Colon (tissue), 2 donors: ENCODE results near the gene ATP2B2.

Source experiments
- FAIRE-seq: peaks from 2 replicates; lab custom pipeline; 2012; peaks lifted over from hg19 to GRCh38; lab: Jason Lieb, UNC
- donor health status: control.
- donor health status: control.

ATP2B2 gene

DNA sequence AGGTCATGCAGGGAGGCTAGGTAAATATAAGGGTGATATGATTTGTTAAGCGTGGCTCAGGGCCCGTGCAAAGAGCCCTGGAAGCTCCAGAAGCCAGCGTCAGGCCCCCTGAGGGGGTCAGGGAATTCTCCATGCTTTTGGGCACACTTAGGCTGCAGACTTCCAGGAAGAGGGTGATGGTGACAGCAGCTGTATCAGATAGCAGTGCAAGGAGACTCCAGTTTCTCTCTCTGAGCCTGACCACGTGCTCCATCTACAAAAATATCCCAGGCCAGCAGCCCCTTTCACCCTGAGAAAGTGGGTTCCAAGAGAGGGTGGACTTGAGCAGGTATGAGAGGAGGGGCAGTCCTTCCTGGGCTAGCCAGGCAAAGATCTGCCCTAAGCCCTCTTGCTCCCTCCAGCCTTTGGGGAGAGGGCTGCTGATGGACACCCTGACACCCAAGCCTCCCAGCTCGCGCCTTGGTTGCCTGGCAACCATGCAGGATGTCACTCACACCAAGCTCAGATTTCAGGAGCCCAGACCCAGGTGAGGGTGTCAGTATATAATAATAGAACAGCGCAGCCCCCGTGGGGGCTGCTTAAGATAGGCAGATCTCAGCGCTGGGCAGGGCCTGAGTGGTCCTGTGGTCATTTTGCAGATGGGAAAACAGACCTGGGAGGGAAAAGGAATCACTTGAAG is 35.8 kb downstream of the ATP2B2 start:
- no peak for FAIRE-seq

DNA sequence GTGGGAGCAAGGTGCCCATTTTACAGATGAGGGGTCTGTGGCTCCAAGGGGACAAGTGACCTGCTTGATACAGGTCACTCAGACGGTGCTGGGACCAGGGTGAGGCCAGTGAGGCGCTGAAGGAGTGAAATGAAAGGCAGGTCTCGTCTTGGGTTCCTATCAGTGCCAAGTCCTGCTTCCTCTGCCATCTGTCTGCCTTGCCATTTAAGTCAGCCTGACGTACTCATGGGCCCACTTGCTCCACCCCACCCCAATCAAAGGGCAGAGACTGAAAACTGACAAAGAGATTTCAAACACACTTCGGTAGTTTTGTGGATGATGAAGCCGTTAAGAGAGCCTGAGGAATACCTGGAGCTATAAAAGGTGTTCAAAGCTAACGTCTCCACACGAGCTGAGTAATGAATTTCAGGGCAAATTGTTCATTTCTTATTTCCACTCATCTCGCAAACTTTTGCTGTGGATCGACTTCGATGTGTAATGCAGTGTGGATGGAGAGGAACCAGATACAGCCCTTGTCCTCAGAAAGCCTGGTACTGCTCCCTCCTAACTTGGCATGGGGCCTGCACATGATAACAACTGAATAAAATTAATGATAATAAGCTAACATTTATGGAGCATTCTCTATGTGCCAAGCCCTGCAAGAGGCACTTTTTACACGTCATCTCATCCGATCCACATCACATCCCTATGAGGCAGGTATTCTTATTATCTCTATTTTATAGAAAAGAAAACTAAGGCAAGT is 36.6 kb downstream of the ATP2B2 start:
- no peak for FAIRE-seq

DNA sequence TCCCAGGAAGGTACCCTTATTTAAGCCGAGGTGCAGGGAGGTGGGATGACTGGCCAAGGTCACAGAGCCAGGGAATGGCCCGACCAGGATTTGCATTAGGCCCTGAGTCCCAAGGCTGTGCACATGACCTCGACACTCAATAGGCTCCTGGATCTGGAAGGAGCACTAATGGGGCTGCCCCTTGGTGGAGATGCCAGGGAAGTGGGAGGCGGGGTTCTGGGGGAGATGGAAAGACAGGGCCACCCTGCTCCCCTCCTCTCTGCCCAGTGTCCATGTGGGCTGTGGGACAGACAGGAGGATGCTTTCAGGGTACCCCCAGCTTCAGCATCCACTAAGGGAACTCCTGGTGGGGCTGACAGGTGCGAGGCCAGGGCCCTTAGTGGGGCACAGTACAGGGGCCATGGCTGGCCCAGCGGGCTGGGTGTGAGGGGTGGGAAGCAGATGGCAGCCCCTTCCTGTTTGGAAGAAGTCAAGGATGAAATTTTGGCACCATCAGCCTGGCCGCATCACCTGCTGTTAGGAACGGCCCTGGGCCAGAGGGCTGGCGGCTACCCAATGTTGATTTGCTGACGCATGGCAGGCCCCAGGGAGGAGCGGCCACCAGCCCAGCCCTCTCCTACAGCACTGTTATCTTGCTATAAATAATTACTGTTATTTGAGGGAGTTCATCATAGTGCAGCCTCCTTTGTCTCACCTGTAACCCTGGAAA is 37.3 kb downstream of the ATP2B2 start:
- FAIRE-seq: no peak

DNA sequence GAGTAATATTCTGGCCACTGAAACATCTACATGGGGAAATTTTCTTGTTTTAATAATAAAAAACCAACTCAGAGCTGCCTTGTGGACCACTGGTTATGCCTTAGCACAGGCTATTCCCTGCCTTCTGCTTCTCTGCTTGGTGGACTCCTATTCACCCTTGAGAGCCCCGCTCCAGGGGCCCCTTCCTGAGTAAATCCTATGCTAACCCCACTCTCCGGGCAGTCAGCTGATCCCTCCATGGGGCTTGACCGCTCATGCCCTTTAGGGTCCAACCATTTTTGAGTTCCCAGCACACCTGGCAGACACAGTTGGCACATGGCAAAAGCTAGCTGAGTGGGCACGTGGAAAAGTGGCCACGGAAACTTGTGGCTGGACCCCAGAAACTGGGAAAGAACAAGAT is 38.2 kb downstream of the ATP2B2 start:
- no peak for FAIRE-seq

DNA sequence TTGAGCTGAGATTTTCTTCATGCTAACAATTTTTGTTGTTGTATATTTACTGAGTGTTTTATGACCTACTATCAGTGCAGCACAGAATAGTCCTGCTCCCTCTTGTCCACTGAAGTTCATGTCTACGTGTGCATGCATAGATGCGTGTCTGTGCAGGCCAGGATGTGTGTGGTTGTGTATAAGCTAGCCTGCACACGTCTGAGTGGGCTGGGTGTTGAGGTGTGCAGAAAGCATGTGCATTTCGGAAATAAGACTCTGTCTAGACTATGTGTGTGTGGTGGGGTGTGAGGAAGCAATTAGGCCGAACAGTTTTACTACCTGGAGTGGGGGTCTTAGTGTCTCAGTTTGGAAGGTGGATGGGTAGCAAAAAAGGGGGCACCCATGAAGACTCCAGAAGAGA is 39.2 kb downstream of the ATP2B2 start:
- no peak for FAIRE-seq

DNA sequence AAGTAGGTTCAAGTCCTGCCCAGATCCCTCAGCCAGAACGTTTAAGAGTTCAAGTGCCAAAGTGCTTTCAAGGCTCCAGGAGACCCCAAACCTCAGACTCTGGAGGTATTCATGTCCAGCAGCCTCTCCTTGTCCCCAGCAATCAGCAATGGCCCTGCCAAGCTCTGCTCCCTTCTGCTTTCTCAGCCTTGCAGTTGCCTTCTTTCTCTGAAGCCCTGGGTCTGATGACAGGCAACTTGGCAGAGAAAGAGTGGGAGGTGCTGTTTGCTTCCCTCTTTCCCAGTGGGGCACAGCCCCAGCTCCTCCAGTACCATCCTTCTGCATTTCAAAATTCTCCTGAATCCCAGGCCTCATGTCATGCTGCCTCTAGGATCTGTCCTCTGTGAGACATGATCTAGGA is 40.2 kb downstream of the ATP2B2 start:
- no peak for FAIRE-seq

DNA sequence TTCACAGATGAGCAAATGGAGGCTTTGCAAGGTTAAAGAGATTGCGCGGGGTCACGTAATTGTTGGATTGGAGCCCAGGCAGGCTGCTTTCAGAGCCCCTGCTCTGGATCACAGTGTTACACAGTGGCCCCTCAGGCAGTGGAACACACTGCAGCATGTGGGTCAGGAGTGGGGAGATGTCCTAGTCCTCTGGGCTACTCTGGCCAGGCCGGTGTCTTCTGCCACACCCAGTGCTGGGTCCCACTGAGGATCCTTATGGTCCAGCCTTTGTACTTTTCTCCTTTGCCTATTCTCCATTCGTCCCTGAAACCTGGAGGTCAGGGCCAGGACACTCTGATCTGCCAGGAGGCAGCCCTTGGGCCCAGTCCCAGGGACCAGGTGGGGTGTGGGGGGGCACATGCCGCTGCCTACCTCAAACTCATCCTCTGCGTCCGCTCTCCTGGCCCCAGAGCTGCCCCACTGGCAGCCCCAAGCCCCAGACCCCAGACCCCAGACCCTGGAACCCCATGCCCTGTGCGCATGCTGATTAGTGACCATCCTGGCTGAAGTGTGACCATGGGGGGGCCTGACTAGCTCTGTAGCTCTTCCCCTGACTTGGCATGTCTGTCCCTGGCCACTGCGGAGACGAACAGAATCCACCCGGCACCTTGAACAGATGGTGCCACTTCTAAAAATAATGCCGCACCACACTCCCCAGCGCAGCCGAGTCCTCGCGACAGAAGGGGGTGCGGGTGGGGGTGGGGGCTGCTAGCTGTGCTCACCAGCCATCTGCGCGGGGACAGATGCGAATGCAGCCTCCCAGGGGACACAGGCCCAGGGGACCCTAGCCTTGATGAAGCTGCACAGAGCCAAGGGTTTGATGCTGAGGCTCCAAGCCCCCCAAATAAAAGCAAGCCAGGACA is 41.6 kb downstream of the ATP2B2 start:
- no peak for FAIRE-seq

DNA sequence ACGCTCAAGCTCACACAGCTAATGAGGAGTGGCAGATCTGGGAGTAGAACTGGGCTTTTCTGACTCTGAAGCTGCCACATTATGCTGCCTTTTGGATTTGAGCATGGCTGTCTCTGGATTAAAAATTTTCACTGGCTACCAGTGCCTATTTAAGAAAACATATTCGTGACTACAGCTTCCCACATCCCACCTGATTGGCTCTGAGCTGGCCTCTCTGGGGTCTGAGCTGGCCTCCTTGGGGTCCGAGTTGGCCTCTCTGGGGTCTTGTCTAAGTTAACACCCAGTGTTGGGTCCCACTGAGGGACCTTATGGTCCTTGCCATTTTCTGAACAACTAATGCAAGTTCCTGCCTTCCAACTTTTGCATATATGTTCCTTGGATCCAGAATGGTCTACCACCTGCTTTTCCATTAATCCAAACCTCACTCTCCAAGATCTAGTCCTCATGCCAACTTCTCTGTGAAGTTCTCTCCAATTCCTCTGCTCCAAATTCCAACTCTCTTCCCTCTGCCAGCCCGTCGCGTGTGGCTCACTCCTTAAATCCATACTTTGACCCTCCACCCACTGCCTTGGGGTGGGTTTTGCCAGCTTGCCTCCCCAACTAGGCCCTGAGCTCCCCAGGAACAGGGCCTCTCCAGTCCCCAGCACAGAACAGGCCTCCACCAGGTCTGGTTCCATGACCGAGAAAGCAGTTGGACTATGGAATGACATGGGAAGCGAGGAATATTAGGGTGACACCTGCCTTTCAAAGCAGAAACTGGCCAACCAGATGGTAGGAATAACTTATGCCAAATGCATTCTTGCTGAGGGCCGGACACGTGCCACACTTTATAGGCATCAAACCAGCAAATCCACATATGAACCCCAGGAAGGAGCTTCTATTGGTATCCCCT is 42.5 kb downstream of the ATP2B2 start:
- FAIRE-seq: no peak

DNA sequence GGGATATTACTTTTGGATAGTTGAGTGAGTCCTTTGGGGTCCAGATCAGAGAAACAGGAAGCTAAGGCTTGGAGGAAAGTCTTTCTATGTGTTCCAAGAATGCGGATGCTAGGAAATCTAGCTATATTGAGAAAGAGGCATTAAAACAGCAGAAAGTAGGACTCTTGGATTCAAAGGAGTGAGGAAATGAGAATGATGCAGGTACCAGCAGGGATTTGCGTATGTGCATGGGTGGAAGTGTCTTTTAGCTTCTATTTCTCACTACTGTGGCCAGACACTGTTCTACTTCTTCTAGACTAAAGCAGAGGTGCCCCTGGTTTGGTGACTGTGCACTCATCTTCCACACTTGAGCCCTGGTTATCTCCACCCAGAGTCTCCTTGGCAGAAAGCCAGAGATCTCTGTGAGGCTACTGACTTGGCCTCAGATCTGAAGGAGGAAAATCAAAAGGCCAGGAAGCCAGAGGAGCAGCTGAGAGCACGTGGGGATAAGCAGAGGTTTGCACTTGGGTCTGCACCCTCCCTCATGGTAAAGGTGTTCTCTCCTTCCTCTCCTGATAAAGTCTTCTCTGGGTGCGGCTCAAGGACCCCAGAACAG is 44.3 kb downstream of the ATP2B2 start:
- FAIRE-seq: no peak

DNA sequence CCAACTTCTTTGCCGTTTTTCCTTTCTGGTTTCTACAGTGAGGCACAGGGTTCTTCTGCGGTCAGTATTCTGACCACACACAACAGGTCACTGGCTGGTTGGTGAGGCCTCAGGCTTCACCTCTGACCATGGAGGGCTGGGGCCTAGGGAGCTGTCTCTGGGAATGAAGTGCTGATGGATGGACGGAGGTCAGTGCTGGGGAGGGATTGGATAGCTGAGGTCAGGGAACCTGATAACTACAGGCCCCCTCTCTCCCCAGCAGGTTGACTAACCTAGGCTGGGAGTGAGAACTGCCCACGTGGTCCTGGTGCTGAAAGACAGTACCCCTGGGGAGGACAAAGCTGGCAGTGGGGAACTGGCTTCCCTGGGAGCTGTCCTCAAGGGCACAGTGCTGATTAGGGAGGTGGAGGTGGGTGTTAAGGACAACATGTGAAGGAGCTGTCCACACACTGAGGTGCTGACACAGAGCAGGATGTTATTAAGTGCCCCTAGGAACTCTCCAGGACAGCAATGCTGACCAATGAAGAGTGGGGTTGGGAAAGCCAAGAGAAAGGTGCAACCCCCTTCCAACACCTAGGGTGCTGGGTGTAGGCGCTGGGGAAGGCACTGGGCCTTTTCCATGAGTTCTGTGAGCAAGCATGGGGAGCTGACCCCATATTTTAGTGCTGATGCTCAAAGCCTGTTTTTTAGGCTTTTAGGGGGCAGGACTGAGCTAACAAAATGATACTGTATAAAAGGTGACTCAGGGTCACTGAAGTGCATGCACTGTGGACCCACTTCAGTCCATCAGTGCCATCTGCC is 45.2 kb downstream of the ATP2B2 start:
- FAIRE-seq: no peak

DNA sequence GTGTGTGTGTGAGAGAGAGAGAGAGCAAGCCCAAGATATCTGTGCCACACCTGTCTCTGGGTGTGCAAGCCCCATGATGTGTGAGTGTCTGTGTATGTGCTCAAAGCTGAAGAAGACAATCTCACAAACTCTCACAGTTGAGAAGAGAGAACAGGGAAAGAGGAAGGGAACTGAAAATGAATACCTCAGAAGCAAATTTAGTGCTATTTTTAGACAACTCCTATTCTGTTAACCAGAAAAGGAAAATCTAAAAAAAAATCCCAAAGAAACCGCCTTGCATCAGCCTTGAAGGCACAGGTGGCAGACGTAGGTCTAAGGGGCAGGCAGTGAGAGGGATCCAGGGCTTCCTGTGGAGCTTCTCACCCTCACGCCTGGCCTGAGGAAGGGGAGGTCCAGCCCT is 47.8 kb downstream of the ATP2B2 start:
- FAIRE-seq: no peak

DNA sequence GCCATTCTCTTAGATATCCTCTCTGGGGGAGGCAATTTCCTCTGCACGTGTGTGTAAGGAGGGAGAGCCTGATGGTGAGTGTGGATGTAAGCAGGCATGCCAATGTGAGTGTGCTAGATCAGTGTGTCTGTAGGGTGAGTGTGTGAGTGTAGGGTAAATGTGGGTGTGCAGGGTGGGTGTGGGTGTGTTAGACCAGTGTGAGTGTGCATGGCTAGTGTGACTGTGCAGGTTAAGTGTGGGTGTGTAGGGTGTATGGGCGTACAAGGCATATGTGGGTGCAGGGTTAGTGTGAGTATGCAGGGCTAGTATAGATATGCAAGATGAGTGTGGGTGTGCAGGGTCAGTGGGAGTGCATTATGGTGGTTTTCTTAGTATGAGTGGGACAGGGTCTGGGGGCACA is 48.4 kb downstream of the ATP2B2 start:
- FAIRE-seq: no peak

DNA sequence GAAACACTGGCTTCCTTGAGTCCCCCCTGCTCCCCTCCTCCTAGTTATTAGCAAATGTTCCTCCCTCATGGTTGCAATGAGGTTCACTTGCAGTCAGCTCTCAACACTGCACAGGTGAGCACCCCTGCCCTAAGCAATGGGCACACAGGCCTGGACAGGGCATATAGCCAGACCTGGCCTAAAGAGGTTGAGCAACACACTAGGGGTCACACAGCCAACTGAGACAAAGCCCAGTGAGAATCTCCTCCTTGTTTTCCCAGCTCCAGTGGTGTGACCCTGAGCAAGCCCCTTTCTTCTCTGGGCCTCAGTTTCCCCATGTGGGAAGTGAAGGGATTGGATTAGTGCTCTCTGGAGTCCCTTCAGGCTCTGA is 49.9 kb downstream of the ATP2B2 start:
- no peak for FAIRE-seq

DNA sequence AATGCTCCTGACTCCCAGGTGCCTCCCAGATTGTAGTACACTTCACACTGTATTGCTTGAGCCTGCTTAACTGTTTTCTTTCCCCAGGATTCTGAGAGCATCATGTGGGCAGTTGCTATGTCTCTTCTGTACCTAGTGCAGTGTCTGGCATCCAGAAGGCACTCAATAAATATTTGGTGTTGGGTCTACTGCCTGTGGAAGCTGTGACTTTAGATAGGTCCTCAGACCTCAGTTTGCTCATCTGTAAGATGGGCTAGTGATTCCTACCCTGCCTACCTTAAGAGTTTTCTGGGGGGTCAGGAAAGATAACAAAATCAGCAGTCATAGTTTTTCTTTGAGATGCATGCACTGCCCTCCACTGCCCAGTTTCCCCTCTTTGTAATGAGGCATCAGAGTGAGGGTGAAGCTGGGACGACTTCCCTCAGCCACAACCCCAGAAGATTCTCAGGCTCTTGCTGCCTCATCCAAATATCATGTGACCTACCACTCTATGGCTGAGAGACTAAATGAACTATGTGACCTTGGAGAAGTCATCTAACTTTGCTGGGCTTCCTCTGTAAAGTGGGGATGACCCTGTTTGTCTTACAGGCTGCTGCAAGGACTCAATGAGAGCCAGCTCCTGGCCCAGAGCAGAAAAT is 50.4 kb downstream of the ATP2B2 start:
- FAIRE-seq: no peak

DNA sequence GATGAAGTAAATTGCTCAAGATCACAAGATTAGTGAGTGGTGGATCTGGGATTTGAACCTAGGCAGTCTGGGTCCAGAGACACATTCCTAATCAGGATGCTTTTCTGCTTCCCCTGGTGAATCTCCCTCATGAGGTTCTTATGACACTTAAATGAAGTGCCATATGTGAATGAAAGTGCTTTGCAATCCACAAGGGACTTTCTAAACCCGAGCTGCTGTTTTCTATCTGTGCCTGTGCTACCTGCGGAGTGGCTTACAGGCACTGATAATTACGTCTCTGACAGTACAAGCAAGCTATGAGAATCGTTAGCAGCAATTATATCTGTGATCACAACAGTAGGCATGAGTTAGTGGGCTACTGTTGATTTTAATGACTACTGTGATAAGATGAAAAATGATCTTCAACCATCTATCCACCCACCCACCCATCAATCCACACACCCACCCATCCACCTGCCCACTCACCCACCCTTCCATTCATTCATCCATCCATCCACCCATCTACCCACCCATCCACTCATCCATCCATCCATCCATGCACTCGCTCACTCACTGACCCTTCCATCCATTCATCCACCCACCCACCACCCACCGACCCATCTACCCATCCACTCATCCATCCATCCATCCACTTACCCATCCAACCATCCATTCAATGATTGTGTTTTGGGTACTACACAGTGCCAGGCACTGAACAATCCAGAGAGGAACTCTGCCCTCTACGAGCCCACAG is 51.8 kb downstream of the ATP2B2 start:
- FAIRE-seq: no peak

DNA sequence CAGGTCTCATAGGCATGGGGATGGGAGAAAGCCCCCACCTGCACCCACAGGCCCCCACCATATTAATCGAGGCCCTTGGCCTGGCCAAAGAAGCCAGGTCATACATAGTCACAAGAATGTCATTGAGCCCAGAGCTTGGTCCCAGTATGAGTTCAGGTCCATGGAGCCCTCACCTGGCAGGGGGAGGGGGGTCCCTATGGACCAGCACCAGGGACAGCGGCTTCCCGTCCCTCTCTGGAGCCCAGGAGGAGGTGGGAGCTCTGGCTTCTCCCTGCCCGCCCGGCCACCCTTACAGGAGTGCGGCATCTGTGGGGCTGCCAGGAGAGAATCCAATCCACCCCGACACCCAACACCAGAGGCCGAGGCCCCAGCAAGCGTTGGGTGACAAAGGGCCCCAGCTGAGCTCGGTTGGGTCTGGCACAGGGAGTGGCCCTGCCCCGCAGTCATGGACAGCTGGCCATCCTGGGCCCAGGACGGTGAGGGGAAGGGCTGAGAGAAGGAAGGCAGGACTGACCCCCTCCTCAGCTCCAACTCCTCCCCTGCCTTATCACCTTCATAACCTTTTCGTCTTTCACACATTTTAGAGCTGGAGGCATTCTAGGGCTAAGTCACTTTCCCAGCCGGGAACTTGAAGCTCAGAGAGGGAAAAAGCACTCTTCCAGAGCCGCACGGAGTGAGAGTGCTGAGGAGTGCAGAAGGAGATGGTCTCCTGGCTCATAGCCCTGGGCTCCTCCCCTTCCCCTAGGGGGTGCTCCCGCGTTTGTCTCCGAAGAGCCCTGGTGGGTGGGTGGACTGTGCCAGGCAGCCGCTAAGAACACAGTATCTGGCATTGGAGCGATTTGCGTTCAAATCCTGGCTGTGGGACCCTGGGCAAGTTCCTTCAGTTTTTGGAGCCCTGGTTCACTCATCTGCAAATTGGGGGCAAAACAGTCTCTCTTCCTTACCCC is 54.6 kb downstream of the ATP2B2 start:
- FAIRE-seq: no peak

DNA sequence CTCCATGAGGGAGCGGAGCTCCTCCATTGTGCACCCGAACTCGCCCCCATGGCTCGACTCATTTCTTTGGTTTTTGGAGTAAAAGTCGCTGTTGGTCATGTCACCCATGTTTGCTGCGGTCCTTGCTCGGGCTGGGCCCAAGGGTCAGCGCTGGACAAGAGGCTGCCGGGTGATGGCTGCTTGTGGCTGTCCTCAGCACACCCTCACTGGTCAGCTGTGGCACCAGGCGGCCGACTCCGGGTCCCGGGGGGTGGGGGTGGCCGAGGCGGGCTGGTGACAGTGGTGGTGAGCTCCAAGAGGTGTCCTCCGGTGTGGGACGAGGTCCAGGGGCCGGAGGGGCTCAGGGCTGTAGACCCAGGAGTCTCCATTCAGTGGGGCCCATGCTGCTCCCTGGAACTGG is 56.0 kb downstream of the ATP2B2 start:
- no peak for FAIRE-seq

DNA sequence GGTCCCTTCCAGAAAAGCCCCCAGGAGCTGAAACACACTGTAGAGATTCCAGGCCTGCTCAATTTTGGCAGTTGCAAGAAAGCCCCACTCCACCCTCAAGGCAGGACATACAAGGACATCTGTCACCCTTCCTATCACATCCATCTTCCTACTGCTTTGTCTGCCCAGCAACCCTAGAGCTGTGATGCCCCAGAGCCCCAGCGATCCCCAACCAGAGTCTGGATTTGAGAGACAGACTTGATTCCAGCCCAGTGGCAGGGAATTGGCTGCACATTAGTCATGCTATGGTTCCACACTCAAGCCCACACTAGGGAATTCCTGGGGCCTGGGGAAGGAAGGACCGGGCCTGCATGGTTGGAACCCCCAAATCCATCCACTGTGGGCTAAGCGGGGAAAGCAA is 56.8 kb downstream of the ATP2B2 start:
- no peak for FAIRE-seq
